PC-3 (cell line): Measurements from ENCODE around the gene HES1. TPM values are rescaled to one million over a fixed set of nuclear protein-coding genes. Genes with fewer than 3 reads are reported as not detected.
A peak's percentile ranks its signal among the peaks of the same experiment; 100 is the strongest.

Experiments used
- ATAC-seq: fragments of 200-7000 bp; cut with Tn5 transposase; 2 replicates; pipeline ENCODE4 v1.9.1; 2020; ENCODE audit warnings: mild to moderate bottlenecking, moderate library complexity
- BruUV-seq: library from RNA; stranded (reverse); fragments of 400-500 nt; replicated peaks from 2 replicates; lab custom pipeline; 2021; lab: Mats Ljungman, UMichigan
- CTCF ChIA-PET: fragments of 300-600 bp; sonication (Branson Sonifier 250); formaldehyde crosslinking; loops from one replicate; lab custom pipeline; 2022; ENCODE audit warnings: antibody characterized with exemption; lab: Charles Lee
- POLR2A ChIA-PET: fragments of 300-600 bp; sonication (Branson Sonifier 250); formaldehyde crosslinking; loops from one replicate; lab custom pipeline; 2022; ENCODE audit warnings: antibody characterized with exemption; ENCODE audit not compliant: unreplicated experiment; lab: Charles Lee
- DNase-seq: peaks from one replicate; pipeline ENCODE4 v3.0.0-alpha.2; 2015
- H2AFZ ChIP-seq: fragments of 300-600 bp; sonication (generic); 2 replicates; pipeline ENCODE4 v1.6.0; 2016; ENCODE audit warnings: antibody characterized with exemption, low read length
- H3F3A ChIP-seq: fragments of 300-600 bp; sonication (generic); one replicate; pipeline ENCODE4 v1.6.0; 2017; ENCODE audit warnings: antibody characterized with exemption, low read length, control low read depth, mild to moderate bottlenecking; ENCODE audit not compliant: unreplicated experiment
- H3K27ac ChIP-seq: fragments of 300-600 bp; sonication (generic); 2 replicates; pipeline ENCODE4 v1.5.1; 2016; ENCODE audit warnings: mild to moderate bottlenecking, low read length
- H3K27me3 ChIP-seq: fragments of 300-600 bp; sonication (generic); 2 replicates; pipeline ENCODE4 v1.6.1; 2016; ENCODE audit warnings: low read length, mixed read lengths
- H3K36me3 ChIP-seq: fragments of 300-600 bp; sonication (generic); 2 replicates; pipeline ENCODE4 v1.6.1; 2016; ENCODE audit warnings: low read depth, mixed run types, low read length, mixed read lengths
- H3K4me1 ChIP-seq: fragments of 300-600 bp; sonication (generic); 2 replicates; pipeline ENCODE4 v1.5.1; 2016; ENCODE audit warnings: low read length; ENCODE audit not compliant: insufficient read depth
- H3K4me2 ChIP-seq: fragments of 300-600 bp; sonication (generic); 2 replicates; pipeline ENCODE4 v1.6.0; 2016; ENCODE audit warnings: low read length
- H3K4me3 ChIP-seq: fragments of 300-600 bp; sonication (generic); 2 replicates; pipeline ENCODE4 v1.5.1; 2016; ENCODE audit warnings: mild to moderate bottlenecking, low read length, mixed read lengths
- H3K79me2 ChIP-seq: fragments of 300-600 bp; sonication (generic); 2 replicates; pipeline ENCODE4 v1.6.1; 2017; ENCODE audit warnings: low read length, mixed read lengths
- H3K9ac ChIP-seq: fragments of 300-600 bp; sonication (generic); 2 replicates; pipeline ENCODE4 v1.6.0; 2016; ENCODE audit warnings: mild to moderate bottlenecking, low read length
- H3K9me2 ChIP-seq: fragments of 300-600 bp; sonication (generic); replicated peaks from 2 replicates; pipeline ENCODE4 v1.6.1; 2016; ENCODE audit warnings: mixed run types, low read length, mixed read lengths
- H3K9me3 ChIP-seq: fragments of 300-600 bp; sonication (generic); 2 replicates; pipeline ENCODE4 v1.6.1; 2016; ENCODE audit warnings: low read length, mixed read lengths
- H4K20me1 ChIP-seq: fragments of 300-600 bp; sonication (generic); 2 replicates; pipeline ENCODE4 v1.6.1; 2016; ENCODE audit warnings: low read length, mixed read lengths
- CTCF ChIP-seq: fragments of 300-600 bp; sonication (generic); conservative IDR thresholded peaks from 2 replicates; pipeline ENCODE4 v1.5.1; 2017; ENCODE audit warnings: antibody characterized with exemption, low read depth, mild to moderate bottlenecking, low read length
- EZH2 ChIP-seq: fragments of 300-600 bp; sonication (generic); IDR thresholded peaks from one replicate; pipeline ENCODE4 v1.6.1; 2017; ENCODE audit warnings: antibody characterized with exemption, mild to moderate bottlenecking, low read length; ENCODE audit not compliant: unreplicated experiment
- EZH2phosphoT487 ChIP-seq: fragments of 300-600 bp; sonication (generic); IDR thresholded peaks from 2 replicates; pipeline ENCODE4 v1.6.1; 2018; ENCODE audit warnings: mild to moderate bottlenecking, antibody characterized with exemption, low read length, borderline replicate concordance
- intact Hi-C: fragments of 100-400 bp; cut with micrococcal nuclease; formaldehyde crosslinking; loops from 2 replicates; pipeline ENCODE4 v1.9.0; 2023
- total RNA-seq: library from RNA; depleted of rRNA; stranded (reverse); fragments of >200 nt; gene quantifications from 2 replicates; pipeline ENCODE4 v1.2.3, GENCODE V29; 2014

The HES1 gene
- total RNA-seq, 1 experiment from 2014 or later = 906 TPM

GRCh38 chr3:194110483-194110882 is 25.5 kb upstream of the HES1 start:
- BruUV-seq = no TSS peak
- Histone ChIP-seq H3K4me1 (peaks cover 13% of the 10 kb centered on the region), H3F3A (no peaks in the 10 kb centered on the region), H3K9ac (no peak overlapping the region), H3K27ac (no peak overlapping the region), H3K4me3 (no peak overlapping the region), H2AFZ (no peak overlapping the region), H3K79me2 (no peaks in the 10 kb centered on the region), H3K27me3 (no peaks in the 10 kb centered on the region), H3K36me3 (no peaks in the 10 kb centered on the region), H3K4me2 (no peak overlapping the region), H3K9me2 (no peaks in the 10 kb centered on the region), H3K9me3 (no peaks in the 10 kb centered on the region), H4K20me1 (no peaks in the 10 kb centered on the region)
- POLR2A ChIA-PET = no interaction called here
- TF ChIP-seq CTCF = no peak
- CTCF ChIA-PET = no interaction called here
- intact Hi-C loops = no loop called here
- ATAC-seq = no peak
- DNase-seq = no peak

GRCh38 chr3:194111336-194111735 is 24.6 kb upstream of the HES1 start:
- Histone ChIP-seq H3K9ac (no peak overlapping the region), H3K27me3 (no peaks in the 10 kb centered on the region), H3K36me3 (no peaks in the 10 kb centered on the region), H3K9me3 (no peaks in the 10 kb centered on the region), H3K4me1 (peaks cover 13% of the 10 kb centered on the region), H3K27ac (no peak overlapping the region), H3K4me2 (no peak overlapping the region), H2AFZ (no peak overlapping the region), H3K4me3 (no peak overlapping the region), H3F3A (no peaks in the 10 kb centered on the region), H4K20me1 (no peaks in the 10 kb centered on the region), H3K9me2 (no peaks in the 10 kb centered on the region), H3K79me2 (no peaks in the 10 kb centered on the region)
- ATAC-seq (no peak), DNase-seq (no peak)
- ChIA-PET POLR2A (no interaction called here), CTCF (no interaction called here)
- intact Hi-C loops = no loop called here
- no TSS peak for BruUV-seq
- TF ChIP-seq EZH2phosphoT487 = no peak
- no peak for TF ChIP-seq CTCF
- no peak for TF ChIP-seq EZH2

- ChIA-PET CTCF (no interaction called here), POLR2A (interaction anchor here (0.5 to 0.7 kb wide), 3 partner anchors 18 to 511 kb away, joined by 3 to 16 read pairs (median 3); no protein-coding TSS in a partner anchor)
- BruUV-seq = no TSS peak
- intact Hi-C loops = no loop called here
- H3K4me3 ChIP-seq = peak overlapping the region; percentile 12; the same call in 1 of the 2 replicates
- H3K9me3 ChIP-seq = no peaks in the 10 kb centered on the region
- ATAC-seq (peak; percentile 93), DNase-seq (peak; percentile 92)
- H3K27ac ChIP-seq = peak overlapping the region; percentile 56
- peaks cover 13% of the 10 kb centered on the region for H3K4me1 ChIP-seq
- H3K79me2 ChIP-seq = no peaks in the 10 kb centered on the region
- TF ChIP-seq EZH2phosphoT487 (no peak), CTCF (no peak), EZH2 (no peak)
- H3K4me2 ChIP-seq = peak overlapping the region; percentile 70
- no peaks in the 10 kb centered on the region for H3K36me3 ChIP-seq
- H3K9me2 ChIP-seq = no peaks in the 10 kb centered on the region
- H4K20me1 ChIP-seq = no peaks in the 10 kb centered on the region
- no peaks in the 10 kb centered on the region for H3K27me3 ChIP-seq
- H3K9ac ChIP-seq = peak overlapping the region; percentile 34
- H2AFZ ChIP-seq = peak overlapping the region; percentile 62
- H3F3A ChIP-seq = no peaks in the 10 kb centered on the region
These were observed 23.5 kb upstream of the HES1 start for GRCh38 chr3:194112120-194113106.
